HEK293T (cell line): ENCODE data around the gene STRIP1.
A peak's percentile ranks its signal among the peaks of the same experiment; 100 is the strongest.

ENCODE experiments used
- CTCF ChIA-PET: fragments of 350-600 bp; formaldehyde crosslinking; extraction: SDS; loops from one replicate; lab custom pipeline; 2021; ENCODE audit warnings: antibody characterized with exemption, inconsistent platforms; lab: Yijun Ruan, JAX
- POLR2A ChIA-PET: fragments of 350-600 bp; formaldehyde crosslinking; extraction: SDS; loops from one replicate; lab custom pipeline; 2020; ENCODE audit warnings: antibody characterized with exemption, inconsistent platforms; lab: Yijun Ruan, JAX
- DNase-seq: peaks from one replicate; pipeline ENCODE4 v3.0.0; 2012; ENCODE audit warnings: mixed read lengths; ENCODE audit errors: extremely low spot score
- ARNT ChIP-seq: fragments of 450-650 bp; IDR thresholded peaks from 2 replicates; pipeline ENCODE4 v1.6.1; 2017; ENCODE audit warnings: mild to moderate bottlenecking
- BHLHE40 ChIP-seq: fragments of 450-650 bp; IDR thresholded peaks from 2 replicates; pipeline ENCODE4 v1.6.1; 2016; ENCODE audit warnings: mild to moderate bottlenecking, moderate library complexity, borderline replicate concordance
- CTBP1 ChIP-seq: fragments of 450-650 bp; IDR thresholded peaks from 2 replicates; pipeline ENCODE4 v1.6.1; 2016; ENCODE audit warnings: borderline replicate concordance
- ELF4 ChIP-seq: fragments of 450-650 bp; IDR thresholded peaks from 2 replicates; pipeline ENCODE4 v1.6.1; 2017; ENCODE audit warnings: antibody characterized with exemption
- FOXA1 ChIP-seq: fragments of 450-650 bp; IDR thresholded peaks from 2 replicates; pipeline ENCODE4 v1.6.1; 2016; ENCODE audit warnings: mild to moderate bottlenecking
- FOXK2 ChIP-seq: fragments of 450-650 bp; IDR thresholded peaks from 2 replicates; pipeline ENCODE4 v1.6.1; 2016; ENCODE audit warnings: mild to moderate bottlenecking
- FOXM1 ChIP-seq: fragments of 450-650 bp; IDR thresholded peaks from 2 replicates; pipeline ENCODE4 v1.6.1; 2017; ENCODE audit warnings: mild to moderate bottlenecking, borderline replicate concordance
- HDGF ChIP-seq: fragments of 450-650 bp; IDR thresholded peaks from 2 replicates; pipeline ENCODE4 v1.6.1; 2017; ENCODE audit warnings: antibody characterized with exemption, borderline replicate concordance
- L3MBTL2 ChIP-seq: fragments of 450-650 bp; conservative IDR thresholded peaks from 2 replicates; pipeline ENCODE4 v1.6.1; 2016; ENCODE audit warnings: mild to moderate bottlenecking
- LEF1 ChIP-seq: fragments of 450-650 bp; IDR thresholded peaks from 2 replicates; pipeline ENCODE4 v1.6.1; 2017; ENCODE audit warnings: mild to moderate bottlenecking, borderline replicate concordance
- NFRKB ChIP-seq: fragments of 450-650 bp; IDR thresholded peaks from 2 replicates; pipeline ENCODE4 v1.6.1; 2016; ENCODE audit warnings: mild to moderate bottlenecking, moderate library complexity
- PKNOX1 ChIP-seq: fragments of 450-650 bp; IDR thresholded peaks from 2 replicates; pipeline ENCODE4 v1.6.1; 2016
- SP1 ChIP-seq: fragments of 450-650 bp; IDR thresholded peaks from 2 replicates; pipeline ENCODE4 v1.6.1; 2017
- SUZ12 ChIP-seq: fragments of 450-650 bp; IDR thresholded peaks from 2 replicates; pipeline ENCODE4 v1.6.1; 2016; ENCODE audit warnings: mild to moderate bottlenecking
- TARDBP ChIP-seq: fragments of 450-650 bp; IDR thresholded peaks from 2 replicates; pipeline ENCODE4 v1.6.1; 2016
- ZNF384 ChIP-seq: fragments of 450-650 bp; IDR thresholded peaks from 2 replicates; pipeline ENCODE4 v1.6.1; 2016

Gene STRIP1

GRCh38 chr1:110007046-110007830 lies 27.2 kb upstream of the STRIP1 start:
- ChIA-PET POLR2A (interaction anchor here (2.5 kb wide), 1 partner anchor 22 kb away, joined by 11 read pairs; the partner anchor contains the start of gene AHCYL1), CTCF (interaction anchor here (0.7 to 2.3 kb wide), 4 partner anchors 21 to 769 kb away, joined by 3 to 12 read pairs (median 6); partner anchors contain the start of gene AHCYL1)
- no peak for DNase-seq
- TF ChIP-seq SP1 = no peak
- no peak for TF ChIP-seq ELF4

- POLR2A ChIA-PET = no interaction called here
These were observed 25.4 kb upstream of the STRIP1 start for GRCh38 chr1:110008971-110009565.

GRCh38 chr1:110011527-110012041 lies 22.8 kb upstream of the STRIP1 start:
- TF ChIP-seq ARNT (no peak), PKNOX1 (peak; percentile 79)
- peak; percentile 68 for DNase-seq
- ChIA-PET POLR2A (interaction anchor here (0.8 to 1.3 kb wide), 2 partner anchors 27 to 463 kb away, joined by 3 to 8 read pairs; partner anchors contain the start of genes AHCYL1 and GNAI3), CTCF (interaction anchor here (0.7 to 2.8 kb wide), 7 partner anchors 13 to 363 kb away, joined by 3 to 11 read pairs (median 4); partner anchors contain the start of gene AHCYL1)

More at GRCh38 chr1:110008971-110009565, 25.4 kb upstream of the STRIP1 start:
- DNase-seq = no peak
- CTCF ChIA-PET = interaction anchor here (0.9 kb wide), 1 partner anchor 21 kb away, joined by 3 read pairs; no protein-coding TSS in a partner anchor
- TF ChIP-seq SP1 (no peak), ZNF384 (no peak), BHLHE40 (no peak), CTBP1 (no peak), ARNT (no peak), FOXM1 (no peak), FOXK2 (no peak), PKNOX1 (no peak), ELF4 (no peak), TARDBP (no peak), HDGF (no peak), SUZ12 (no peak)

GRCh38 chr1:110012100-110012780 lies 22.2 kb upstream of the STRIP1 start:
- no peak for DNase-seq
- CTCF ChIA-PET = interaction anchor here (0.7 to 2.8 kb wide), 3 partner anchors 17 to 237 kb away, joined by 3 to 11 read pairs (median 7); partner anchors contain the start of gene AHCYL1
- TF ChIP-seq LEF1 (no peak), PKNOX1 (no peak), SP1 (no peak), ELF4 (no peak), FOXK2 (no peak), NFRKB (no peak), BHLHE40 (no peak), TARDBP (no peak), FOXA1 (no peak), L3MBTL2 (no peak), HDGF (no peak), FOXM1 (no peak), ZNF384 (no peak)
- POLR2A ChIA-PET = interaction anchor here (1.3 kb wide), 1 partner anchor 27 kb away, joined by 8 read pairs; the partner anchor contains the start of gene AHCYL1

- DNase-seq = no peak
- ChIA-PET CTCF (no interaction called here), POLR2A (no interaction called here)
- TF ChIP-seq ZNF384 = no peak
- TF ChIP-seq FOXK2 = no peak
- TF ChIP-seq BHLHE40 = no peak
- TF ChIP-seq L3MBTL2 = no peak
- TF ChIP-seq HDGF = no peak
- TF ChIP-seq TARDBP = no peak
- no peak for TF ChIP-seq LEF1
- no peak for TF ChIP-seq ARNT
- no peak for TF ChIP-seq FOXM1
- TF ChIP-seq NFRKB = no peak
- no peak for TF ChIP-seq SUZ12
- no peak for TF ChIP-seq SP1
- TF ChIP-seq PKNOX1 = no peak
- no peak for TF ChIP-seq FOXA1
- no peak for TF ChIP-seq ELF4
- TF ChIP-seq CTBP1 = no peak
These were observed 16.6 kb upstream of the STRIP1 start for GRCh38 chr1:110017792-110018191.
